Brain microvascular endothelial cell (primary cell): ENCODE measurements around the gene TCF7L1.
A peak's percentile ranks its signal among the peaks of the same experiment; 100 is the strongest.
"Not testable (repeated sequence)": the region's sequence is repeated elsewhere in the genome, so short reads cannot be mapped to it uniquely, and the experiment has no call there.

Experiments used
- DNase-seq: peaks from one replicate; pipeline ENCODE4 v3.0.0-alpha.2; 2020
- H3K27ac ChIP-seq: fragments of 250-450 bp; sonication (Bioruptor Pico); 2 replicates; pipeline ENCODE4 v1.5.1; 2020; ENCODE audit warnings: mild to moderate bottlenecking, moderate library complexity
- H3K27me3 ChIP-seq: fragments of 250-450 bp; sonication (Bioruptor Pico); replicated peaks from 2 replicates; pipeline ENCODE4 v1.5.1; 2020; ENCODE audit warnings: mild to moderate bottlenecking
- H3K36me3 ChIP-seq: fragments of 250-450 bp; sonication (Bioruptor Pico); replicated peaks from 2 replicates; pipeline ENCODE4 v1.5.1; 2020; ENCODE audit warnings: mild to moderate bottlenecking
- H3K4me3 ChIP-seq: 2 replicates; pipeline ENCODE4 v1.5.1; 2011; ENCODE audit warnings: low read depth, mild to moderate bottlenecking, control low read depth, low read length, moderate library complexity
- in situ Hi-C: cut with HindIII; loops from 2 replicates; pipeline ENCODE4 v1.10.0; 2017; ENCODE audit warnings: low sequenced_read_pairs, low pct_ligation_motif_present
- TF ChIP-seq, protein P1 (sequence below): IDR thresholded peaks from 2 replicates; pipeline ENCODE4 v1.5.1; 2011; ENCODE audit warnings: low read depth, mild to moderate bottlenecking, moderate library complexity, low read length, control low read depth, inconsistent platforms; ENCODE audit errors: missing control alignments

Gene TCF7L1

DNA sequence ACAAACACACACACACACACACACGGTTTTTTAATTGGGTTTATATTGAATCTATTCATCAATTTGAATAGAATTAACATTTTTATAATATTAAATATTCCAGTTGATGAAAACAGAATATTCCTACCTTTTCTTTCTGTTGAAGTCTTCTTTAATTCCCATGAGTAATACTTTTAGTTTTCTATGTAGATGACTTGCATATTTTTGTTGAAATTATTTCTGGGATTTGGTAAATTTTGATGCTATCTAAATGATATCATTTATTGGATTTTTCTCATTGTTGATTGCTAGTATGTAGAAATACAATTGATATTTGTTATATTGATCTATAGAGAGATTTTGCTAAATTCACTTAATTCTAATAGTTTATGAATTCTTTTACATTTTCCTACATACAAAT is 12.8 kb upstream of the TCF7L1 start:
- no peaks in the 10 kb centered on the region for H3K27me3 ChIP-seq

DNA sequence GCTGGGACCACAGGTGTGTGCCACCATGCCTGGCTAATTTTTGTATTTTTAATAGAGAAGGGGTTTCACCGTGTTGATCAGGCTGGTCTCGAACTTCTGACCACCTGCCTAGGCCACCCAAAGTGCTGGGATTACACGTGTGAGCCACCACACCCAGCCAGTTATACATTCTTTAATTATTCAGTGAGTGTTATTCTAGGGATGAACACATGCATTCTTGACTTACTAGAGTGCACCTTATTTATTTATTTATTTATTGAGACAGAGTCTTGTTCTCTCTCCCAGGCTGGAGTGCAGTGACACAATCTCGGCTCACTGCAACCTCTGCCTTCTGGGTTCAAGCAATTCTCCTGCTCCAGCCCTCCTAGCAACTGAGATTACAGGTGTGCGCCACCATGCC is 6.7 kb upstream of the TCF7L1 start:
- H3K4me3 ChIP-seq, DNase-seq, H3K27ac ChIP-seq, H3K36me3 ChIP-seq, H3K27me3 ChIP-seq, in situ Hi-C loops: not testable (repeated sequence)

More for the DNA sequence above, 12.8 kb upstream of the TCF7L1 start:
- TF ChIP-seq, protein P1, sequence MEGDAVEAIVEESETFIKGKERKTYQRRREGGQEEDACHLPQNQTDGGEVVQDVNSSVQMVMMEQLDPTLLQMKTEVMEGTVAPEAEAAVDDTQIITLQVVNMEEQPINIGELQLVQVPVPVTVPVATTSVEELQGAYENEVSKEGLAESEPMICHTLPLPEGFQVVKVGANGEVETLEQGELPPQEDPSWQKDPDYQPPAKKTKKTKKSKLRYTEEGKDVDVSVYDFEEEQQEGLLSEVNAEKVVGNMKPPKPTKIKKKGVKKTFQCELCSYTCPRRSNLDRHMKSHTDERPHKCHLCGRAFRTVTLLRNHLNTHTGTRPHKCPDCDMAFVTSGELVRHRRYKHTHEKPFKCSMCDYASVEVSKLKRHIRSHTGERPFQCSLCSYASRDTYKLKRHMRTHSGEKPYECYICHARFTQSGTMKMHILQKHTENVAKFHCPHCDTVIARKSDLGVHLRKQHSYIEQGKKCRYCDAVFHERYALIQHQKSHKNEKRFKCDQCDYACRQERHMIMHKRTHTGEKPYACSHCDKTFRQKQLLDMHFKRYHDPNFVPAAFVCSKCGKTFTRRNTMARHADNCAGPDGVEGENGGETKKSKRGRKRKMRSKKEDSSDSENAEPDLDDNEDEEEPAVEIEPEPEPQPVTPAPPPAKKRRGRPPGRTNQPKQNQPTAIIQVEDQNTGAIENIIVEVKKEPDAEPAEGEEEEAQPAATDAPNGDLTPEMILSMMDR: no peak
- DNase-seq: no peak
- Histone ChIP-seq H3K27ac (no peak overlapping the region), H3K36me3 (no peaks in the 10 kb centered on the region), H3K4me3 (no peak overlapping the region)
- in situ Hi-C loops: no loop called here

DNA sequence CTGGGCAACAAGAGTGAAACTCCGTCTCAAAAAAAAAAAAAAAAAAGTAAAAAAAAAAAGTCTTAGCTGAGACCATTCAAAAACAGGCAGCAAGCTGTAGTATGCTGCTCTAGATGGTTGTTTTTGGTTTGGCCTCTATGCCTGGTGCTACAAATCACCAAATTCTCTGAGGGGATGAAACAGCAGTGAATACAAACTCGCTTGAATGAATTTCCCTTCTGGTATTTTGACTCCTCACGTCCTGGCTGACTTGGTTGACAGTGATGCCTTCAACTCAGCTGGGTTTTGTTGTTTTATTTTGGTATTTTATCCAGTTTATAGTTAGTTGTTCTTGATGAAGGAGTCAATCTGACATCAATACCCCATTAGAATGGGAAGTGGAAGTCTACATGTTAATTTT is 3.3 kb upstream of the TCF7L1 start:
- DNase-seq: no peak
- Histone ChIP-seq H3K36me3 (no peaks in the 10 kb centered on the region), H3K27me3 (no peaks in the 10 kb centered on the region), H3K27ac (no peak overlapping the region), H3K4me3 (no peak overlapping the region)
- in situ Hi-C loops: no loop called here
- TF ChIP-seq, protein P1: no peak

DNA sequence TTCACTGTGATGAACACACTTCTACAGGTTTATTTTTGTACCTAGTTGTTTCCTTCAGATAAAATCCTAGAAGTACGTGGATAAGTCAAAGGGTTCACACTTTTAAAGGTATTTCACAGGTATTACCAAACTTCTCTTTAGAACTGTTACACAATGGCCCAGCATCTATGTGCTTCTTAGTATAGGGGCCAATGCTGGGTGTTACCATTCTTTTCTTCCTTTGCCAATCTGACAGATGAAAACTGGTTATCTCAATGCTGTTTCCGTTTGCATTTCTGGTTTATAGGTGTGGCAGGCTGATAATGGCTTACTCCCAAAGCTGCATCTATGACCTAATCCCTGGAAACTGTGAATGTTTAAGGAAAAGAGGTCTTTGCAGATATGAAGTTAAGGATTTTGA is 2.8 kb upstream of the TCF7L1 start:
- in situ Hi-C loops: no loop called here
- no peak overlapping the region for H3K4me3 ChIP-seq
- H3K27ac ChIP-seq: no peak overlapping the region
- no peak for DNase-seq
- no peaks in the 10 kb centered on the region for H3K27me3 ChIP-seq
- TF ChIP-seq, protein P1: no peak
- no peaks in the 10 kb centered on the region for H3K36me3 ChIP-seq

DNA sequence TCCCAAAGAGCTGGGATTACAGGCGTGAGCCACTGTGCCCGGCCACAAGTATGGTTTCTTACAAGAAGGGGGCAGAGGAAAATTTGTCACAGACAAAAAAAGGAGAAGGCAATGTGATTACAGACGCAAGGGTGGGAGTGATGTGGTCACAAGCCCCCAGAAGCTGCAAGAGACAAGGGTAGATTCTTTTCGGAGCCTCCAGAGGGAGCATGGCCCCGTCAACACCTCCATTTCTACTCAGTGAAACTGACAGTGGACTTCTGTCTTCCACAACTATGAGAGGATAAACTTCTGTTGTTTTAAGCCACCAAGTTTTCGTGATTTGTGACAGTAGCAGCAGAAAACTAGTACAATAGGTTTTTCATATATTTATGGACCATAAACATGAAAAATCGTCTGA is 2.1 kb upstream of the TCF7L1 start:
- DNase-seq: no peak
- TF ChIP-seq, protein P1: peak; percentile 78
- in situ Hi-C loops: no loop called here
- H3K4me3 ChIP-seq: no peak overlapping the region
- no peaks in the 10 kb centered on the region for H3K27me3 ChIP-seq
- no peaks in the 10 kb centered on the region for H3K36me3 ChIP-seq
- no peak overlapping the region for H3K27ac ChIP-seq

DNA sequence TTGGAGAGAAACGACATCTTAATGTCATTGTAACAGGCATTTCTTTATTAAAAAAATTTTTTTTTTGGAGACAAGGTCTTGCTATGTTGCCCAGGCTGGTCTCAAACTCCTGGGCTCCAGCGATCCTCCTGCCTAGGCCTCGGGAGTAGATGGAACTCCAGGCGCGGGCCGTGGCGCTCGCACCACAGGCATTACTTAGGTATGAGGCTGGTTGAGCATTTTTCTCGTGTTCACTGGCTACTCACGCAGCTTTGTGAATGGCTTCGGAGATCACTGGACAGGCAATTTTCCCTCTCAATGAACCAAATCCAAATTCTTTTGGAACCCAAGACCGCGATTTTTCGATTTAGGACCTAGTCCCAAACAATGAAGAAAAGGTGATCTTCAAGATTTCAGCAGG is 795 bp upstream of the TCF7L1 start:
- Histone ChIP-seq H3K27ac (no peak overlapping the region), H3K36me3 (no peaks in the 10 kb centered on the region), H3K27me3 (no peaks in the 10 kb centered on the region), H3K4me3 (peak overlapping the region; percentile 69)
- in situ Hi-C loops: no loop called here
- no peak for DNase-seq
- TF ChIP-seq, protein P1: no peak
